ENCODE results near the gene MEAK7.

Gene MEAK7

GRCh38 chr16:84504420-84505248, at the start of gene MEAK7:
MEAK7 (minus strand) TSS chr16:84504659; CDS start chr16:84498086, 6,573 bp downstream.
- H3K27ac ChIP-seq = peak within 1 kb of the TSS; percentile 56 to 95 (median 90)
- H3K4me3 ChIP-seq = peak within 1 kb of the TSS; percentile 40 to 92 (median 73)

- peak overlapping the region in 1 of 7 experiments; percentile 17 for H3K4me3 ChIP-seq
- peak overlapping the region in 10 of 21 experiments; percentile 25 to 86 (median 61) for H3K27ac ChIP-seq
Observed at GRCh38 chr16:84553873-84554399, 49.5 kb upstream of the MEAK7 start.

- peak overlapping the region in 1 of 7 experiments; percentile 17 for H3K4me3 ChIP-seq
- H3K27ac ChIP-seq = peak overlapping the region in 6 of 21 experiments; percentile 37 to 86 (median 65)
Observed at GRCh38 chr16:84552135-84552534, 47.7 kb upstream of the MEAK7 start.

- Histone ChIP-seq H3K4me3 (no peak overlapping the region), H3K27ac (peak overlapping the region in 10 of 21 experiments; percentile 4 to 91 (median 80))
Observed at GRCh38 chr16:84550096-84550495, 45.6 kb upstream of the MEAK7 start.

- H3K4me3 ChIP-seq = peak overlapping the region in 1 of 7 experiments; percentile 8
- H3K27ac ChIP-seq = peak overlapping the region in 17 of 21 experiments; percentile 18 to 91 (median 75)
Observed at GRCh38 chr16:84548971-84549844, 44.7 kb upstream of the MEAK7 start.

- Histone ChIP-seq H3K27ac (peak overlapping the region in 15 of 21 experiments; percentile 5 to 91 (median 79)), H3K4me3 (no peak overlapping the region)
Observed at GRCh38 chr16:84548508-84548907, 44.0 kb upstream of the MEAK7 start.

GRCh38 chr16:84547546-84548061, 43.1 kb upstream of the MEAK7 start:
- H3K4me3 ChIP-seq = no peak overlapping the region

GRCh38 chr16:84546669-84547545, 42.4 kb upstream of the MEAK7 start:
- no peak overlapping the region for H3K4me3 ChIP-seq
- peak overlapping the region in 3 of 21 experiments; percentile 16 to 90 (median 82) for H3K27ac ChIP-seq

More at GRCh38 chr16:84547546-84548061, 43.1 kb upstream of the MEAK7 start:
- peak overlapping the region in 4 of 21 experiments; percentile 16 to 90 (median 58) for H3K27ac ChIP-seq

GRCh38 chr16:84545114-84545737, 40.8 kb upstream of the MEAK7 start:
- no peak overlapping the region for H3K27ac ChIP-seq
- no peak overlapping the region for H3K4me3 ChIP-seq

- Histone ChIP-seq H3K4me3 (no peak overlapping the region), H3K27ac (peak overlapping the region in 1 of 21 experiments; percentile 10)
Observed at GRCh38 chr16:84544031-84544773, 39.7 kb upstream of the MEAK7 start.

- H3K27ac ChIP-seq = no peak overlapping the region
- no peak overlapping the region for H3K4me3 ChIP-seq
Observed at GRCh38 chr16:84543253-84543652, 38.8 kb upstream of the MEAK7 start.

GRCh38 chr16:84541999-84542817, 37.7 kb upstream of the MEAK7 start:
- Histone ChIP-seq H3K4me3 (no peak overlapping the region), H3K27ac (no peak overlapping the region)

GRCh38 chr16:84540194-84540593, 35.7 kb upstream of the MEAK7 start:
- no peak overlapping the region for H3K4me3 ChIP-seq
- no peak overlapping the region for H3K27ac ChIP-seq

GRCh38 chr16:84538222-84538840, 33.9 kb upstream of the MEAK7 start:
- H3K27ac ChIP-seq = no peak overlapping the region
- no peak overlapping the region for H3K4me3 ChIP-seq

GRCh38 chr16:84537491-84538151, 33.2 kb upstream of the MEAK7 start:
- Histone ChIP-seq H3K27ac (no peak overlapping the region), H3K4me3 (no peak overlapping the region)

GRCh38 chr16:84535851-84536250, 31.4 kb upstream of the MEAK7 start:
- Histone ChIP-seq H3K4me3 (no peak overlapping the region), H3K27ac (no peak overlapping the region)
